ENCODE measurements around the gene ELL2.

DNA sequence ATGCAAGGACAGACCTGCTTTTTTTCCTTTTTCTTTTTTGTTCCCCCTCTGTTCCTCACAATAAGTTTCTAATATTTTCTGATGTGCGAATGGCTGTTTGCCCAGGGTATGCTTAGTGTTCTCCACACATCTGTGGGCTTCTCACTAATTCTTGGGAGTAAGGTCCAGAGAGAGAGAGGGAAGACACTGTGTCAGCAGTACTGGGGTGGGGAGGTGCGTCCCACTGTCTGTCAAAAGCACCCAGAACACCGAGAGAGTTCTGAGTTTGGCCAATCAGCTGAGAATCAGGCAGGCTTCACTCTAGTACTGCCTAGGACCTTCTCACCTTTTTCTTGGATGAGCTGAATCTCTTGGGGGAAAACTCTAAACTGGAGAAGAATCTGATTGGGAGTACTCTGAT, 61.8 kb downstream of the ELL2 start:
- TF ChIP-seq, protein P1, sequence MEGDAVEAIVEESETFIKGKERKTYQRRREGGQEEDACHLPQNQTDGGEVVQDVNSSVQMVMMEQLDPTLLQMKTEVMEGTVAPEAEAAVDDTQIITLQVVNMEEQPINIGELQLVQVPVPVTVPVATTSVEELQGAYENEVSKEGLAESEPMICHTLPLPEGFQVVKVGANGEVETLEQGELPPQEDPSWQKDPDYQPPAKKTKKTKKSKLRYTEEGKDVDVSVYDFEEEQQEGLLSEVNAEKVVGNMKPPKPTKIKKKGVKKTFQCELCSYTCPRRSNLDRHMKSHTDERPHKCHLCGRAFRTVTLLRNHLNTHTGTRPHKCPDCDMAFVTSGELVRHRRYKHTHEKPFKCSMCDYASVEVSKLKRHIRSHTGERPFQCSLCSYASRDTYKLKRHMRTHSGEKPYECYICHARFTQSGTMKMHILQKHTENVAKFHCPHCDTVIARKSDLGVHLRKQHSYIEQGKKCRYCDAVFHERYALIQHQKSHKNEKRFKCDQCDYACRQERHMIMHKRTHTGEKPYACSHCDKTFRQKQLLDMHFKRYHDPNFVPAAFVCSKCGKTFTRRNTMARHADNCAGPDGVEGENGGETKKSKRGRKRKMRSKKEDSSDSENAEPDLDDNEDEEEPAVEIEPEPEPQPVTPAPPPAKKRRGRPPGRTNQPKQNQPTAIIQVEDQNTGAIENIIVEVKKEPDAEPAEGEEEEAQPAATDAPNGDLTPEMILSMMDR (IDR thresholded peaks at IDR 0.05) = no peak
- TF ChIP-seq POLR2A (IDR thresholded peaks at IDR 0.05) (no peak), EP300 (IDR thresholded peaks at IDR 0.05) (no peak)

Measured in sigmoid colon (tissue), 4 donors.